H1 (cell line): ENCODE measurements around the gene ZPR1. TPM values are rescaled to one million over a fixed set of nuclear protein-coding genes. Genes with fewer than 3 reads are reported as not detected.

Source experiments
- ASH2L ChIP-seq: fragments of 200-600, 300-600 bp; sonication (generic); IDR thresholded peaks from one replicate; pipeline ENCODE4 v1.7.1; 2017; ENCODE audit warnings: low read length
- ATF3 ChIP-seq: IDR thresholded peaks from 2 replicates; pipeline ENCODE4 v1.6.1; 2011; ENCODE audit warnings: low read depth, mild to moderate bottlenecking, low read length; ENCODE audit not compliant: insufficient read depth
- BACH1 ChIP-seq: IDR thresholded peaks from 2 replicates; pipeline ENCODE4 v1.6.1; 2012; ENCODE audit warnings: low read length, improper control_type of control experiment
- CBX5 ChIP-seq: fragments of 300-800, 300-1000 bp; sonication (generic); IDR thresholded peaks from 2 replicates; pipeline ENCODE4 v1.7.1; 2016; ENCODE audit warnings: antibody characterized with exemption, low read length, low read depth
- EGR1 ChIP-seq: IDR thresholded peaks from 2 replicates; pipeline ENCODE4 v1.6.1; 2011; ENCODE audit warnings: low read depth, low read length, borderline replicate concordance
- EZH2 ChIP-seq: fragments of 200-600 bp; sonication (generic); IDR thresholded peaks from 2 replicates; pipeline ENCODE4 v1.7.1; 2012; ENCODE audit warnings: low read depth, mild to moderate bottlenecking, moderate library complexity, low read length, inconsistent platforms; ENCODE audit not compliant: severe bottlenecking
- GABPA ChIP-seq: IDR thresholded peaks from 2 replicates; pipeline ENCODE4 v1.6.1; 2011; ENCODE audit warnings: mild to moderate bottlenecking, low read length, moderate library complexity, borderline replicate concordance; ENCODE audit not compliant: insufficient read depth
- GTF2F1 ChIP-seq: IDR thresholded peaks from 2 replicates; pipeline ENCODE4 v1.6.1; 2012; ENCODE audit warnings: low read depth, low read length, improper control_type of control experiment, borderline replicate concordance
- HDAC6 ChIP-seq: IDR thresholded peaks from one replicate; pipeline ENCODE4 v1.7.1; 2012; ENCODE audit warnings: low read depth, mild to moderate bottlenecking, inconsistent platforms, low read length, moderate library complexity
- JUND ChIP-seq: IDR thresholded peaks from 2 replicates; pipeline ENCODE4 v1.6.1; 2011; ENCODE audit warnings: mild to moderate bottlenecking, improper control_type of control experiment, low read length
- KDM4A ChIP-seq: IDR thresholded peaks from one replicate; pipeline ENCODE4 v1.7.1; 2012; ENCODE audit warnings: low read depth, mild to moderate bottlenecking, moderate library complexity, low read length, inconsistent platforms; ENCODE audit not compliant: severe bottlenecking
- KDM5A ChIP-seq: fragments of 200-600 bp; IDR thresholded peaks from 2 replicates; pipeline ENCODE4 v1.7.1; 2012; ENCODE audit warnings: mild to moderate bottlenecking, low read length, inconsistent platforms, mixed read lengths
- MAFK ChIP-seq: IDR thresholded peaks from 2 replicates; pipeline ENCODE4 v1.6.1; 2012; ENCODE audit warnings: low read depth, mild to moderate bottlenecking, improper control_type of control experiment, low read length
- NRF1 ChIP-seq: IDR thresholded peaks from 2 replicates; pipeline ENCODE4 v1.6.1; 2011; ENCODE audit warnings: mild to moderate bottlenecking, low read depth, low read length, improper control_type of control experiment
- PHF8 ChIP-seq: fragments of 200-600 bp; sonication (generic); conservative IDR thresholded peaks from 2 replicates; pipeline ENCODE4 v1.7.1; 2012; ENCODE audit warnings: low read depth, mild to moderate bottlenecking, inconsistent platforms, low read length, moderate library complexity
- RFX5 ChIP-seq: IDR thresholded peaks from 2 replicates; pipeline ENCODE4 v1.6.1; 2011; ENCODE audit warnings: low read depth, low read length, improper control_type of control experiment, borderline replicate concordance
- RXRA ChIP-seq: IDR thresholded peaks from 2 replicates; pipeline ENCODE4 v1.6.1; 2011; ENCODE audit warnings: low read depth, mild to moderate bottlenecking, low read length, moderate library complexity; ENCODE audit not compliant: insufficient read depth
- SAP30 ChIP-seq: fragments of 300-600 bp; sonication (generic); IDR thresholded peaks from 2 replicates; pipeline ENCODE4 v1.7.1; 2012; ENCODE audit warnings: low read length, moderate library complexity, mild to moderate bottlenecking, inconsistent platforms; ENCODE audit not compliant: insufficient read depth, insufficient replicate concordance
- SIX5 ChIP-seq: IDR thresholded peaks from 2 replicates; pipeline ENCODE4 v1.6.1; 2011; ENCODE audit warnings: mild to moderate bottlenecking, low read depth, low read length
- USF2 ChIP-seq: IDR thresholded peaks from 2 replicates; pipeline ENCODE4 v1.6.1; 2011; ENCODE audit warnings: low read length, improper control_type of control experiment
- YY1 ChIP-seq: IDR thresholded peaks from 2 replicates; pipeline ENCODE4 v1.6.1; 2011; ENCODE audit warnings: low read depth, mild to moderate bottlenecking, low read length
- ZNF274 ChIP-seq: IDR thresholded peaks from 2 replicates; pipeline ENCODE4 v1.7.0; 2012; ENCODE audit warnings: low read length, borderline replicate concordance; ENCODE audit errors: extremely low read depth
- polyA plus RNA-seq, 7 experiments: library from polyadenylated mRNA; depleted of rRNA in 3 of 7; stranded (reverse) in 5 of 7; unstranded in 2 of 7; fragments of >200 nt in 5 of 7; fragments of 200-250 nt in 2 of 7; gene quantifications; 1 replicate in 5 of 7; 2 replicates in 1 of 7; 4 replicates in 1 of 7; pipeline versions ENCODE4 v1.2.1 to v1.2.3, GENCODE V29; 2011 to 2013; ENCODE audit warnings: missing spikeins in 2 of 7, mixed read lengths in 2 of 7
- total RNA-seq: library from RNA; stranded (reverse); fragmentation: NEBNext Ultra II Directional; extraction: Animal tissue kit (Norgen Biotek cat#: 25700); gene quantifications from 2 replicates; pipeline ENCODE4 v1.2.1, GENCODE V29; 2021

ZPR1 gene
- total and polyA plus RNA-seq, 2 of the 8 experiments (the other 6 are each of a cell fraction or from before 2014, with no cell fraction given) = 36.7 to 70.5 TPM

GRCh38 chr11:116835791-116836631 lies 48.2 kb upstream of the ZPR1 start (continued):
- TF ChIP-seq RFX5 (no peak), EGR1 (no peak), KDM5A (no peak), USF2 (no peak), JUND (no peak), RXRA (no peak), EZH2 (no peak), BACH1 (no peak), ZNF274 (no peak), KDM4A (peak; percentile 97), HDAC6 (no peak), NRF1 (peak; percentile 45; the same call in 1 of the 2 replicates), PHF8 (peak; percentile 59), CBX5 (no peak), YY1 (no peak), ATF3 (no peak), GABPA (no peak), ASH2L (peak; percentile 88), MAFK (no peak), SIX5 (no peak), SAP30 (no peak), GTF2F1 (no peak)
